ENCODE data around the gene ADGRG1.
A peak's percentile ranks its signal among the peaks of the same experiment; 100 is the strongest.

Gene ADGRG1

GRCh38 chr16:57624806-57625500 lies 3.5 kb upstream of the ADGRG1 start:
- DNase-seq (ENCODE audit: low read depth) = peak; percentile 31
- TF ChIP-seq, protein P1, sequence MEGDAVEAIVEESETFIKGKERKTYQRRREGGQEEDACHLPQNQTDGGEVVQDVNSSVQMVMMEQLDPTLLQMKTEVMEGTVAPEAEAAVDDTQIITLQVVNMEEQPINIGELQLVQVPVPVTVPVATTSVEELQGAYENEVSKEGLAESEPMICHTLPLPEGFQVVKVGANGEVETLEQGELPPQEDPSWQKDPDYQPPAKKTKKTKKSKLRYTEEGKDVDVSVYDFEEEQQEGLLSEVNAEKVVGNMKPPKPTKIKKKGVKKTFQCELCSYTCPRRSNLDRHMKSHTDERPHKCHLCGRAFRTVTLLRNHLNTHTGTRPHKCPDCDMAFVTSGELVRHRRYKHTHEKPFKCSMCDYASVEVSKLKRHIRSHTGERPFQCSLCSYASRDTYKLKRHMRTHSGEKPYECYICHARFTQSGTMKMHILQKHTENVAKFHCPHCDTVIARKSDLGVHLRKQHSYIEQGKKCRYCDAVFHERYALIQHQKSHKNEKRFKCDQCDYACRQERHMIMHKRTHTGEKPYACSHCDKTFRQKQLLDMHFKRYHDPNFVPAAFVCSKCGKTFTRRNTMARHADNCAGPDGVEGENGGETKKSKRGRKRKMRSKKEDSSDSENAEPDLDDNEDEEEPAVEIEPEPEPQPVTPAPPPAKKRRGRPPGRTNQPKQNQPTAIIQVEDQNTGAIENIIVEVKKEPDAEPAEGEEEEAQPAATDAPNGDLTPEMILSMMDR (conservative IDR thresholded peaks at IDR 0.05; ENCODE audit: low read length) = no peak
- H3K4me3 ChIP-seq (ENCODE audit: low read length) = no peak overlapping the region

DNA sequence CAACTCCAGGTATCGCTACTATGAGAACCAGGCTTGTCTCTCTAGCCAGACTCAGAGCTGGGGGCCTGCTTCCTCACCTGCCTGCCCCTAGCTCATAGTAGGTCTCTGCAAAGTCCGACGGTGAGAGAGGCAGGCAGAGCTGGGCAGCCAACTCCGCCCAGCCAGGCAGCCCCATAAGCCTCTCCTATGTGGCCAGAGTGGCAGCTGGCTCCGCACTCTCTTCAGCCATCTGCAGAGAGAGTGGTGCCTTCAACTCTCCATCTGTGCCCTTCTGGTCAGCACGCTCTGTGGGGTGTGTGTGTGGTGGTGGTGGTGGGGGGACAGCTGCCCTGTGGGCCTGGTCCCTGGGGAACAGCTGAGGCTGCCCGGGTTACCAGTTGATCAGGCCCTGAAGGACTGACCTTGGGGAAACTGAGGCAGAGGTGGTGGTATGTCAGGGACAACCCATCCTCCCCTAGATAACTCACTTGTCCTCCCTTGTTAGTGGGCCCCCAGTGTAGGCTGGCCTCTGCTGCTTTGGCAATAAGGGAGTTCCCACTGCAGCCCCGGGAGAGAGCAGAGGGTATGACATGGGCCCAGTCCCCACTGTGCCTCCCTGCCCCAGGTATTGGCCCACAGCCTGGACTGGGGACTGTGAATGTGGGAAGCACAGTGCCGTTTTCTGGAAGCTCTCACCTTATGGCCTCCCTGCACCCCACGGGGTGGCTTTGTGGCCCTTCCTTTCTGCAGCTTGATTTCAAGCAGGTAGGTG lies 1.8 kb upstream of the ADGRG1 start:
- DNase-seq (ENCODE audit: low read depth) = no peak
- no peak overlapping the region for H3K4me3 ChIP-seq (ENCODE audit: low read length)
- TF ChIP-seq, protein P1 (conservative IDR thresholded peaks at IDR 0.05; ENCODE audit: low read length) = no peak

- DNase-seq (ENCODE audit: low read depth) = peak; percentile 80
- TF ChIP-seq, protein P1 (conservative IDR thresholded peaks at IDR 0.05; ENCODE audit: low read length) = peak; percentile 48
These were observed 1.1 kb upstream of the ADGRG1 start for GRCh38 chr16:57627184-57627871.

DNA sequence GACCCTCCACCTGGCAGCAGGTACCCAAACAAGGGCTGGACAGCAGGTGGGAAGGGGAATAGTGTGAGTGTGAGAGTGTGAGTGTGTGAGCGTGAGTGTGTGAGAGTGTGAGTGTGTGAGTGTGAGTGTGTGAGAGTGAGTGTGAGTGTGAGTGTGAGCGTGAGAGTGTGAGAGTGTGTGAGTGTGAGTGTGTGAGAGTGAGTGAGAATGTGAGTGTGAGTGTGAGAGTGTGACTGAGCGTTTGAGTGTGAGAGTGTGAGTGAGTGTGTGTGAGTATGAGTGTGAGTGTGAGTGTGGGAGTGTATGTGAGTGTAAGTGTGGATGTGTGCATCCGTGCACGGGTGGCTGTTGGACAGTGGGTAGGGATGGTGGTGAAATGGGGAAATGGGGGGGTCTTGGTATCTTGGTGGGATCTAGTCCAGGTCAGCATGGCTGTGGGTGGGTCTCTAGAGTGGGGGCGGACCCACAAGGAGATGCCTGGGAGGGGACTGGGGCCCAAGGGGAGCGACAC lies 408 bp downstream of the ADGRG1 start:
- no peak for DNase-seq (ENCODE audit: low read depth)
- TF ChIP-seq, protein P1 (conservative IDR thresholded peaks at IDR 0.05; ENCODE audit: low read length) = no peak
- H3K4me3 ChIP-seq (ENCODE audit: low read length) = peak overlapping the region; percentile 43

More at GRCh38 chr16:57627184-57627871, 1.1 kb upstream of the ADGRG1 start:
- H3K4me3 ChIP-seq (ENCODE audit: low read length) = no peak overlapping the region

DNA sequence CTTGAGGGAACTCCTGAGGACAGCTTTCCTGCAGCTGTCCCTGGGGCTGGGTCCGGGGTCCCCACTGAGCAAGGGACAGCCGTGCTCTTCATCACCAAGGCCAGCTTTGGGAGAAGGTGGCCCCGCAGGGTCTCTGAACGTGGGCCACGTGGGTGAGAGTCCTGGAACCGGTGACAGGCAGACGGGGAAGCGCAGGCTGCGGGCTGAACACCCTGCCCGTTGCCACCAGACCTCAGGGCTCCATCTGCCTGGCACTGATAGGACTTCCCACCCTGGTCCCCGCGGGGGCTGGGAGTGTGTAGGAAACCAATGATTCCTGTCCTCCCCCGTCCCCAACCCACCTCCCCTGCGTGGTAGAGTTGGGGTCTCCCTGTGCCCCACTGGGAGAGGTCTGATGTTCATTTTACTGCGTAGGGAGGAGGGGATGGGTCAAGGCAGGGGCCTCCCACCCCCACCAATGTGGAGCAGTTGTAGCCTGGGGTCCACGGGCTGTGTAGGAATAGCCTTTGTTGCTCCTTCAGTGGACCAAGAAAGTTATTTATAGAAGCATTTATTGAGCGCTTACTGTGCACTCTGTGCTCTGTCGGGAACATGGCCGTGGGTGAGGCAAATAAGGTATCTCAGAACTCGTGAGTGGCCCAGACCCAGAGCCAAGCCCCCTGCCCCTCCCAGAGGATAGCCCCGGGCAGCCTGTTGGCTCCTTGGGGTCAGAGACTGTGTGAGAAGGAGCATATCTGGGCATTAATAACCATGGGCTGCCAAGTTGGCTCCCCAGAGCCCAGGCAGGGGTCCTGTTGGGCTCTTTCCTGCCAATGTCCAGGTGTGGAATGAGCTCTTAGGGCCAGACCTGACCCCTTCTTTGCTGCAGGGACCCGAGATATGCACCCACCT lies 1.3 kb downstream of the ADGRG1 start:
- TF ChIP-seq, protein P1 (conservative IDR thresholded peaks at IDR 0.05; ENCODE audit: low read length) = no peak
- H3K4me3 ChIP-seq (ENCODE audit: low read length) = no peak overlapping the region
- DNase-seq (ENCODE audit: low read depth) = no peak

DNA sequence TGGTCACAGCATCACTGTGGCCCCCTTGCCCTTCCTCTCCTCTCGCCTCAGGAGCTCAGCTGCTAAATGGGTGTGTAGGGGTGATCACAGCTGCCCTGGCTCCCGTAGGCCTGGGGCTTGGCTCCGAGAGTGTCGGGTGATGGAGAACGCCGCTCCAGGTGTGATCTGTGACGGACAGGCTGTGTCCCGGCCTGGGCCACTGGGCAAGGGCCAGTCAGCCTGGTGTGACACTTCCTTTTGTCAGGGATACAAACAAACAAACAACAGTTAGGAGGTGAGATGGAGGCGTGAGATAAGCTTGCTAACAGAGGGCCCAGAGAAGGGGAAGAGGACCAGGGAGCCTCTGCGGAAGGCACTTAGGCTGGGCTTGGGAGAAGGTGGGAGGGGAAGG lies 2.0 kb downstream of the ADGRG1 start:
- TF ChIP-seq, protein P1 (conservative IDR thresholded peaks at IDR 0.05; ENCODE audit: low read length) = no peak
- H3K4me3 ChIP-seq (ENCODE audit: low read length) = no peak overlapping the region
- DNase-seq (ENCODE audit: low read depth) = no peak

All from AG10803 (cell line).